GM23338 (cell line): ENCODE measurements around the gene TNFSF12. TPM values are rescaled to one million over a fixed set of nuclear protein-coding genes. Genes with fewer than 3 reads are reported as not detected.

ENCODE experiments used
- ATAC-seq: fragments of 200-7000 bp; cut with Tn5 transposase; 3 replicates; pipeline ENCODE4 v1.9.1; 2020
- DNase-seq: peaks from one replicate; pipeline ENCODE4 v3.0.0-alpha.2; 2015; ENCODE audit warnings: low spot score
- H2AFZ ChIP-seq: fragments of 200-600 bp; sonication (generic); 2 replicates; pipeline ENCODE4 v1.8.0; 2016; ENCODE audit warnings: antibody characterized with exemption, mild to moderate bottlenecking, moderate library complexity
- H3F3A ChIP-seq: fragments of 200-600 bp; sonication (generic); replicated peaks from 2 replicates; pipeline ENCODE4 v1.8.0; 2017; ENCODE audit warnings: antibody characterized with exemption, mixed run types, low read depth
- H3K27ac ChIP-seq: fragments of 200-600 bp; sonication (generic); 2 replicates; pipeline ENCODE4 v1.6.1; 2016; ENCODE audit warnings: low read depth
- H3K27me3 ChIP-seq: fragments of 200-600 bp; sonication (generic); 2 replicates; pipeline ENCODE4 v1.8.0; 2016; ENCODE audit warnings: mild to moderate bottlenecking, mixed run types, moderate library complexity; ENCODE audit not compliant: insufficient read depth
- H3K36me3 ChIP-seq: fragments of 200-600 bp; sonication (generic); 2 replicates; pipeline ENCODE4 v1.8.0; 2016; ENCODE audit warnings: mild to moderate bottlenecking; ENCODE audit not compliant: insufficient read depth
- H3K4me1 ChIP-seq: fragments of 200-600 bp; sonication (generic); 2 replicates; pipeline ENCODE4 v1.8.0; 2016; ENCODE audit warnings: mild to moderate bottlenecking, moderate library complexity; ENCODE audit not compliant: insufficient read depth
- H3K4me2 ChIP-seq: fragments of 200-600 bp; sonication (generic); 2 replicates; pipeline ENCODE4 v1.7.1; 2017; ENCODE audit warnings: mixed run types
- H3K4me3 ChIP-seq: fragments of 200-600 bp; sonication (generic); 2 replicates; pipeline ENCODE4 v1.6.1; 2016; ENCODE audit warnings: mixed run types
- H3K79me2 ChIP-seq: fragments of 200-600 bp; sonication (generic); replicated peaks from 2 replicates; pipeline ENCODE4 v1.8.0; 2017; ENCODE audit warnings: mild to moderate bottlenecking; ENCODE audit not compliant: insufficient read depth
- H3K9me2 ChIP-seq: fragments of 200-600 bp; sonication (generic); 2 replicates; pipeline ENCODE4 v1.8.0; 2017; ENCODE audit not compliant: insufficient read depth
- H4K20me1 ChIP-seq: fragments of 200-600 bp; sonication (generic); replicated peaks from 2 replicates; pipeline ENCODE4 v1.8.0; 2017; ENCODE audit warnings: mild to moderate bottlenecking; ENCODE audit not compliant: insufficient read depth
- H3K27ac Mint-ChIP-seq: 2 replicates; pipeline ENCODE4 v1.8.0; 2020; ENCODE audit warnings: inconsistent platforms, mild to moderate bottlenecking, moderate library complexity, mixed read lengths
- H3K27me3 Mint-ChIP-seq: 3 replicates; pipeline ENCODE4 v1.8.0; 2022; ENCODE audit warnings: low read depth, mild to moderate bottlenecking, moderate library complexity, mixed read lengths, inconsistent platforms; ENCODE audit not compliant: insufficient read depth, poor library complexity
- H3K36me3 Mint-ChIP-seq: 3 replicates; pipeline ENCODE4 v1.8.0; 2021; ENCODE audit warnings: low read depth, mild to moderate bottlenecking, inconsistent platforms, moderate library complexity, mixed read lengths
- H3K4me1 Mint-ChIP-seq: 3 replicates; pipeline ENCODE4 v1.8.0; 2020; ENCODE audit warnings: mild to moderate bottlenecking, inconsistent platforms, mixed read lengths
- H3K4me3 Mint-ChIP-seq: 3 replicates; pipeline ENCODE4 v1.8.0; 2021; ENCODE audit warnings: moderate library complexity, mild to moderate bottlenecking, inconsistent platforms, mixed read lengths
- H3K9me3 Mint-ChIP-seq: 3 replicates; pipeline ENCODE4 v1.8.0; 2020; ENCODE audit warnings: moderate library complexity, mild to moderate bottlenecking, inconsistent platforms, mixed read lengths
- CREB1 ChIP-seq: fragments of 250-450 bp; sonication (Bioruptor Pico); IDR thresholded peaks from 2 replicates; pipeline ENCODE4 v1.5.0; 2020; ENCODE audit warnings: low read depth, mild to moderate bottlenecking, moderate library complexity
- CTCF ChIP-seq, 2 experiments: fragments of 200-600 bp in 1 of 2; sonication (generic) in 1 of 2; conservative IDR thresholded peaks; 2 replicates each; pipeline versions ENCODE4 v1.5.1 to v1.6.1; 2016 to 2017; ENCODE audit warnings: antibody characterized with exemption in 2 of 2, low read depth in 2 of 2, mild to moderate bottlenecking in 2 of 2, moderate library complexity in 1 of 2
- JUNB ChIP-seq: IDR thresholded peaks from one replicate; pipeline ENCODE4 v1.6.1; 2016; ENCODE audit warnings: antibody characterized with exemption; ENCODE audit not compliant: unreplicated experiment
- POLR2AphosphoS5 ChIP-seq: IDR thresholded peaks from 2 replicates; pipeline ENCODE4 v1.6.1; 2016; ENCODE audit warnings: antibody characterized with exemption, low read depth
- STAT1 ChIP-seq: IDR thresholded peaks from one replicate; pipeline ENCODE4 v1.6.1; 2016; ENCODE audit warnings: antibody characterized with exemption; ENCODE audit not compliant: unreplicated experiment
- ZNF462 ChIP-seq: fragments of 250-450 bp; sonication (Bioruptor Pico); IDR thresholded peaks from 2 replicates; pipeline ENCODE4 v1.5.0; 2020; ENCODE audit warnings: mild to moderate bottlenecking, moderate library complexity
- polyA plus RNA-seq: library from polyadenylated mRNA; unstranded; fragments of >200 nt; fragmentation: Nextera tagmentation; extraction: Ambion mirVana; gene quantifications from 2 replicates; pipeline ENCODE4 v1.2.1, GENCODE V29; 2016
- total RNA-seq: library from RNA; depleted of rRNA; stranded (reverse); fragments of >200 nt; shearing (Covaris generic); gene quantifications from 2 replicates; pipeline ENCODE4 v1.2.3, GENCODE V29; 2014

The TNFSF12 gene
- total and polyA plus RNA-seq, 2 experiments from 2014 or later, result 3.5 to 6.0 TPM

- TF ChIP-seq CREB1 (CRISPR knock-in tag) (peak; percentile 26; the same call in 1 of the 2 replicates), POLR2AphosphoS5 (no peak), ZNF462 (CRISPR knock-in tag) (no peak), JUNB (no peak), CTCF (conservative IDR thresholded peaks at IDR 0.05; ENCODE audit: low read depth in 2 of 2) (peak; percentile 63 to 86), STAT1 (no peak)
- peaks cover 48% of the 10 kb centered on the region for H3K4me1 Mint-ChIP-seq
- Histone ChIP-seq H2AFZ (peak overlapping the region; percentile 95), H3K9me2 (no peaks in the 10 kb centered on the region), H3K27me3 (no peaks in the 10 kb centered on the region), H3K4me2 (peak overlapping the region; percentile 98), H3K27ac (peak overlapping the region; percentile 92), H3F3A (peaks cover 30% of the 10 kb centered on the region), H4K20me1 (peaks cover 6% of the 10 kb centered on the region), H3K79me2 (peaks cover 41% of the 10 kb centered on the region), H3K36me3 (peaks cover 16% of the 10 kb centered on the region; the same call in 1 of the 2 replicates), H3K4me3 (peak overlapping the region; percentile 96), H3K4me1 (peaks cover 45% of the 10 kb centered on the region)
- H3K36me3 Mint-ChIP-seq, result peaks cover 32% of the 10 kb centered on the region
- H3K9me3 Mint-ChIP-seq, result no peaks in the 10 kb centered on the region
- peak overlapping the region; percentile 92 for H3K27ac Mint-ChIP-seq
- DNase-seq, result peak; percentile 95
- ATAC-seq, result peak; percentile 69
- peaks cover 28% of the 10 kb centered on the region for H3K27me3 Mint-ChIP-seq
- peak overlapping the region; percentile 93 for H3K4me3 Mint-ChIP-seq
Measured at GRCh38 chr17:7561028-7561575, 12.2 kb downstream of the TNFSF12 start.
